Calu3 (cell line): ENCODE data around the gene OR2W3. TPM values are rescaled to one million over a fixed set of nuclear protein-coding genes. Genes with fewer than 3 reads are reported as not detected.

Source experiments
- Bru-seq: library from RNA; stranded (reverse); fragments of 400-500 nt; gene quantifications from one replicate; lab custom pipeline; 2021; lab: Mats Ljungman, UMichigan
- BruChase-seq, 2 experiments: library from RNA; stranded (reverse); fragments of 400-500 nt; gene quantifications; one replicate each; lab custom pipeline; 2021; lab: Mats Ljungman, UMichigan
- BruUV-seq: library from RNA; stranded (reverse); fragments of 400-500 nt; replicated peaks from 2 replicates; lab custom pipeline; 2021; lab: Mats Ljungman, UMichigan
- CTCF ChIA-PET: fragments of 300-600 bp; sonication (Branson Sonifier 250); formaldehyde crosslinking; loops from one replicate; lab custom pipeline; 2022; ENCODE audit warnings: antibody characterized with exemption; lab: Charles Lee
- DNase-seq: peaks from one replicate; pipeline ENCODE4 v3.0.0; 2022
- H3K27ac Mint-ChIP-seq: one replicate; pipeline ENCODE4 v1.8.0; 2022; ENCODE audit warnings: mixed read lengths; ENCODE audit not compliant: unreplicated experiment
- H3K27me3 Mint-ChIP-seq: one replicate; pipeline ENCODE4 v1.8.0; 2022; ENCODE audit warnings: mixed read lengths; ENCODE audit not compliant: unreplicated experiment
- H3K36me3 Mint-ChIP-seq: one replicate; pipeline ENCODE4 v1.8.0; 2022; ENCODE audit warnings: mild to moderate bottlenecking, moderate library complexity, mixed read lengths; ENCODE audit not compliant: insufficient read depth, unreplicated experiment
- H3K4me1 Mint-ChIP-seq: one replicate; pipeline ENCODE4 v1.8.0; 2022; ENCODE audit warnings: mild to moderate bottlenecking, low read depth, mixed read lengths; ENCODE audit not compliant: unreplicated experiment
- H3K4me3 Mint-ChIP-seq: one replicate; pipeline ENCODE4 v1.8.0; 2022; ENCODE audit warnings: mild to moderate bottlenecking, low read depth, moderate library complexity, mixed read lengths; ENCODE audit not compliant: unreplicated experiment
- H3K9me3 Mint-ChIP-seq: one replicate; pipeline ENCODE4 v1.8.0; 2022; ENCODE audit warnings: low read depth, mixed read lengths; ENCODE audit not compliant: unreplicated experiment
- intact Hi-C: fragments of 100-400 bp; cut with micrococcal nuclease; formaldehyde crosslinking; loops from one replicate; pipeline ENCODE4 v1.10.0; 2022; ENCODE audit not compliant: unreplicated experiment
- long read RNA-seq: library from polyadenylated mRNA; stranded (forward); transcript quantifications from one replicate; pipeline ENCODE4 v2.0.0, GENCODE V29; 2022
- total RNA-seq: library from RNA; stranded (reverse); gene quantifications from 2 replicates; pipeline ENCODE4 v1.2.3, GENCODE V29; 2022
- TF ChIP-seq, protein P1 (sequence below): fragments of 200-600 bp; IDR thresholded peaks from one replicate; pipeline ENCODE4 v1.8.0; 2022; ENCODE audit warnings: antibody characterized with exemption; ENCODE audit not compliant: unreplicated experiment

The OR2W3 gene
- total RNA-seq (not detected in 2 replicates), Bru-seq, nascent RNA (not detected), BruChase-seq, experiment 1, labeled RNA remaining after a 6-hour chase (not detected), BruChase-seq, experiment 2, labeled RNA remaining after a 2-hour chase (not detected)
- long read RNA-seq, result 0 reads

DNA sequence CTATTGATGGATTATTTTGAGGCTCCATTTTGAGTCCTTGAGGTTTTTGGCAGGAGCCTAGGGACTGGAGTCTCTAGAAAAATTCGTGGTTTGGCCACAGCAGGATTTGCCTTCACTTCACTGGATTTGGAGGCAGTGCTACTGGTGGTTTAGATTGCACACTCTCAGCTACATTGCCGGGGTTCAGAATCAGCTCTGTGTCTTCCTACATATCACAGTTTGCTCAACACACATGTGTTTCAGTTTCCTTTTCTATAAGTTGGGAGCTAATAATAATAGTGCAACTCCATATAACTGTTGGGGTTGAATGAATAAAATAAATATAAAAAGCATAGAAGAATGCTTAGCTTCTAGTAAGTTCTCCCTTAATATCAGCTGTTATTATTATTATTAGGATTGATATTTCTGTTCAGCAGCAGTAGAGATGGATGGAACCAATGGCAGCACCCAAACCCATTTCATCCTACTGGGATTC lies at the start of gene OR2W3:
OR2W3 (plus strand) TSS at position 425 of the 475 bp plus-strand sequence; CDS start at position 425, 0 bp downstream.
- H3K4me1 Mint-ChIP-seq, result no peaks in the 10 kb centered on the region
- BruUV-seq, result no TSS peak
- H3K4me3 Mint-ChIP-seq, result no peak within 1 kb of the TSS
- TF ChIP-seq, protein P1, sequence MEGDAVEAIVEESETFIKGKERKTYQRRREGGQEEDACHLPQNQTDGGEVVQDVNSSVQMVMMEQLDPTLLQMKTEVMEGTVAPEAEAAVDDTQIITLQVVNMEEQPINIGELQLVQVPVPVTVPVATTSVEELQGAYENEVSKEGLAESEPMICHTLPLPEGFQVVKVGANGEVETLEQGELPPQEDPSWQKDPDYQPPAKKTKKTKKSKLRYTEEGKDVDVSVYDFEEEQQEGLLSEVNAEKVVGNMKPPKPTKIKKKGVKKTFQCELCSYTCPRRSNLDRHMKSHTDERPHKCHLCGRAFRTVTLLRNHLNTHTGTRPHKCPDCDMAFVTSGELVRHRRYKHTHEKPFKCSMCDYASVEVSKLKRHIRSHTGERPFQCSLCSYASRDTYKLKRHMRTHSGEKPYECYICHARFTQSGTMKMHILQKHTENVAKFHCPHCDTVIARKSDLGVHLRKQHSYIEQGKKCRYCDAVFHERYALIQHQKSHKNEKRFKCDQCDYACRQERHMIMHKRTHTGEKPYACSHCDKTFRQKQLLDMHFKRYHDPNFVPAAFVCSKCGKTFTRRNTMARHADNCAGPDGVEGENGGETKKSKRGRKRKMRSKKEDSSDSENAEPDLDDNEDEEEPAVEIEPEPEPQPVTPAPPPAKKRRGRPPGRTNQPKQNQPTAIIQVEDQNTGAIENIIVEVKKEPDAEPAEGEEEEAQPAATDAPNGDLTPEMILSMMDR, result no peak
- no peaks in the 10 kb centered on the region for H3K36me3 Mint-ChIP-seq
- peaks cover 11% of the 10 kb centered on the region for H3K9me3 Mint-ChIP-seq
- no peak for DNase-seq
- intact Hi-C loops, result no loop called here
- CTCF ChIA-PET, result no interaction called here
- H3K27ac Mint-ChIP-seq, result no peak within 1 kb of the TSS
- no peaks in the 10 kb centered on the region for H3K27me3 Mint-ChIP-seq

- no peak overlapping the region for H3K4me3 Mint-ChIP-seq
- intact Hi-C loops, result no loop called here
- no peaks in the 10 kb centered on the region for H3K4me1 Mint-ChIP-seq
- no peaks in the 10 kb centered on the region for H3K36me3 Mint-ChIP-seq
- no peak for DNase-seq
- BruUV-seq, result no TSS peak
- no peak overlapping the region for H3K27ac Mint-ChIP-seq
- H3K27me3 Mint-ChIP-seq, result no peaks in the 10 kb centered on the region
- CTCF ChIA-PET, result no interaction called here
- peaks cover 15% of the 10 kb centered on the region for H3K9me3 Mint-ChIP-seq
- TF ChIP-seq, protein P1, result no peak
Observed at GRCh38 chr1:247845693-247846017, 49.7 kb upstream of the OR2W3 start.

DNA sequence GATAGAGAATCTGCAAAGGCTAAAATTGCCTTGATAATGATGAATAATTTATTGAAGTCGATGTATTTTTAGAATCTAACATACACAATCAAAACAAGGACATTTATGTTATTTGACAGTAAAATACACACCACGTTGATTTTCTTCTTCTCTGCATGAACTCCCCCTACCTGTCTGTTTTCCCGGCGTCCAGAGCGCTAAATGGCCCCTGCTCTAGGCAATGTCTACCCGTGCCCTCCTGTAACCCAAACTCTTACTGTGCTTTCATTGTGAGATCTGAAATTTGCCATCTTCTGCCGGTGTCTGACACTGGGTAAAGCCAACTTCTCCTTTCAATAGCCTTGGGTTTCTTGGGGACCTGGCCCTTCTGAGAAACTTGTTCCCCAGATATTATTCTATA lies 47.0 kb upstream of the OR2W3 start:
- Mint-ChIP-seq H3K4me3 (no peak overlapping the region), H3K4me1 (no peaks in the 10 kb centered on the region), H3K27ac (no peak overlapping the region), H3K27me3 (no peaks in the 10 kb centered on the region), H3K9me3 (peaks cover 16% of the 10 kb centered on the region), H3K36me3 (no peaks in the 10 kb centered on the region)
- intact Hi-C loops, result no loop called here
- CTCF ChIA-PET, result no interaction called here
- no TSS peak for BruUV-seq
- no peak for DNase-seq
- TF ChIP-seq, protein P1, result no peak

- Mint-ChIP-seq H3K27ac (no peak overlapping the region), H3K9me3 (peaks cover 21% of the 10 kb centered on the region), H3K4me1 (no peaks in the 10 kb centered on the region), H3K36me3 (no peaks in the 10 kb centered on the region), H3K4me3 (no peak overlapping the region), H3K27me3 (no peaks in the 10 kb centered on the region)
- BruUV-seq, result no TSS peak
- intact Hi-C loops, result no loop called here
- TF ChIP-seq, protein P1, result no peak
- CTCF ChIA-PET, result no interaction called here
- DNase-seq, result no peak
Observed at GRCh38 chr1:247849616-247850015, 45.8 kb upstream of the OR2W3 start.
